ENCODE data around the gene TM7SF3. TPM values are rescaled to one million over a fixed set of nuclear protein-coding genes. Genes with fewer than 3 reads are reported as not detected.
"Not testable (repeated sequence)": the region's sequence is repeated elsewhere in the genome, so short reads cannot be mapped to it uniquely, and the experiment has no call there.

Gene TM7SF3
- total RNA-seq, 1 donor from 2014 or later, result 80.0 TPM

DNA sequence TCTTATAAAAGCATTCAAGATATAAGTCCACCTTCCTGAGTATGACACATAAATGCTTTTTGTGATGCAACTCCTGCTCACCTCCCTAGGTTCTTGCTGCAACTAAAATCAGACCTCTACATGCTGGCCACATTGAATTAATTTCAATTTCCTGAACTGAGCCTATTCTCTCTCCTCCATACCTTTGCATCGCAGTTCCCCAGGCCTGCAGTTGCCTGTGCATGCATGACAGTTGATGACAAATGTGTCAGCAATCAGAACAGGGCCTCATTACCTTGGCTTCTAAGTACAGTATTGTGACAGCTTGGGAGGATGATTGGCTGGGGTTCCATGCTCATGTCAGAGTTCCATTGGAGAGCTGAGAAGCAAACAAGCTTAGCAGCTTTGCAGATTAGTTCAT is 3.9 kb upstream of the TM7SF3 start:
- Histone ChIP-seq H4K20me1 (ENCODE audit: low read depth) (no peaks in the 10 kb centered on the region), H3K4me2 (no peak overlapping the region), H3K79me2 (ENCODE audit: low read depth) (peaks cover 11% of the 10 kb centered on the region), H3K9me3 (ENCODE audit: low read depth) (no peaks in the 10 kb centered on the region), H3K36me3 (no peaks in the 10 kb centered on the region), H3K27ac (no peak overlapping the region), H3K27me3 (peaks cover 17% of the 10 kb centered on the region), H3F3A (ENCODE audit: low read depth) (peaks cover 7% of the 10 kb centered on the region), H2AFZ (replicated peaks) (no peak overlapping the region), H3K9ac (no peak overlapping the region), H3K4me1 (peaks cover 5% of the 10 kb centered on the region), H3K4me3 (no peak overlapping the region)
- no peak for DNase-seq (ENCODE audit: low spot score)
- no peaks in the 10 kb centered on the region for H3K9me3 Mint-ChIP-seq
- no peaks in the 10 kb centered on the region for H3K36me3 Mint-ChIP-seq
- H3K27ac Mint-ChIP-seq, result no peak overlapping the region
- TF ChIP-seq EZH2 (IDR thresholded peaks at IDR 0.05) (no peak), CTCF (IDR thresholded peaks at IDR 0.05) (no peak), EZH2phosphoT487 (IDR thresholded peaks at IDR 0.05) (no peak)
- peaks cover 12% of the 10 kb centered on the region for H3K4me1 Mint-ChIP-seq
- H3K4me3 Mint-ChIP-seq, result no peak overlapping the region
- H3K27me3 Mint-ChIP-seq (ENCODE audit: insufficient read depth, low read depth), result peaks cover 10% of the 10 kb centered on the region

- H3K9me3 Mint-ChIP-seq; H2AFZ ChIP-seq (replicated peaks); H3K4me2 ChIP-seq; H3F3A ChIP-seq (ENCODE audit: low read depth); H3K36me3 Mint-ChIP-seq; H3K4me3 Mint-ChIP-seq; H3K27ac Mint-ChIP-seq; H3K4me1 ChIP-seq; H3K9ac ChIP-seq; H3K36me3 ChIP-seq; DNase-seq (ENCODE audit: low spot score); H3K4me3 ChIP-seq; H3K27ac ChIP-seq; H4K20me1 ChIP-seq (ENCODE audit: low read depth); H3K4me1 Mint-ChIP-seq; H3K9me3 ChIP-seq (ENCODE audit: low read depth); H3K27me3 Mint-ChIP-seq (ENCODE audit: insufficient read depth, low read depth): not testable (repeated sequence)
- peaks cover 14% of the 10 kb centered on the region for H3K79me2 ChIP-seq (ENCODE audit: low read depth)
- H3K27me3 ChIP-seq, result peaks cover 17% of the 10 kb centered on the region
Observed at GRCh38 chr12:27017163-27017823, 3.1 kb upstream of the TM7SF3 start.

GRCh38 chr12:27015730-27016076 is 1.5 kb upstream of the TM7SF3 start:
- H3K27me3 Mint-ChIP-seq (ENCODE audit: insufficient read depth, low read depth), result peaks cover 2% of the 10 kb centered on the region
- Histone ChIP-seq H3K4me3 (no peak overlapping the region), H3K4me2 (no peak overlapping the region), H3K4me1 (peaks cover 25% of the 10 kb centered on the region), H3K27ac (no peak overlapping the region), H4K20me1 (ENCODE audit: low read depth) (peaks cover 15% of the 10 kb centered on the region), H3K79me2 (ENCODE audit: low read depth) (peaks cover 30% of the 10 kb centered on the region), H3K36me3 (no peaks in the 10 kb centered on the region), H3F3A (ENCODE audit: low read depth) (peaks cover 7% of the 10 kb centered on the region), H3K9me3 (ENCODE audit: low read depth) (no peaks in the 10 kb centered on the region), H2AFZ (replicated peaks) (no peak overlapping the region), H3K27me3 (peaks cover 6% of the 10 kb centered on the region), H3K9ac (no peak overlapping the region)
- DNase-seq (ENCODE audit: low spot score), result no peak
- no peak overlapping the region for H3K27ac Mint-ChIP-seq
- no peaks in the 10 kb centered on the region for H3K36me3 Mint-ChIP-seq
- H3K4me3 Mint-ChIP-seq, result no peak overlapping the region
- TF ChIP-seq EZH2phosphoT487 (IDR thresholded peaks at IDR 0.05), result no peak
- TF ChIP-seq CTCF (IDR thresholded peaks at IDR 0.05), result peak; percentile 52
- TF ChIP-seq EZH2 (IDR thresholded peaks at IDR 0.05), result no peak
- no peaks in the 10 kb centered on the region for H3K9me3 Mint-ChIP-seq
- H3K4me1 Mint-ChIP-seq, result peaks cover 16% of the 10 kb centered on the region

DNA sequence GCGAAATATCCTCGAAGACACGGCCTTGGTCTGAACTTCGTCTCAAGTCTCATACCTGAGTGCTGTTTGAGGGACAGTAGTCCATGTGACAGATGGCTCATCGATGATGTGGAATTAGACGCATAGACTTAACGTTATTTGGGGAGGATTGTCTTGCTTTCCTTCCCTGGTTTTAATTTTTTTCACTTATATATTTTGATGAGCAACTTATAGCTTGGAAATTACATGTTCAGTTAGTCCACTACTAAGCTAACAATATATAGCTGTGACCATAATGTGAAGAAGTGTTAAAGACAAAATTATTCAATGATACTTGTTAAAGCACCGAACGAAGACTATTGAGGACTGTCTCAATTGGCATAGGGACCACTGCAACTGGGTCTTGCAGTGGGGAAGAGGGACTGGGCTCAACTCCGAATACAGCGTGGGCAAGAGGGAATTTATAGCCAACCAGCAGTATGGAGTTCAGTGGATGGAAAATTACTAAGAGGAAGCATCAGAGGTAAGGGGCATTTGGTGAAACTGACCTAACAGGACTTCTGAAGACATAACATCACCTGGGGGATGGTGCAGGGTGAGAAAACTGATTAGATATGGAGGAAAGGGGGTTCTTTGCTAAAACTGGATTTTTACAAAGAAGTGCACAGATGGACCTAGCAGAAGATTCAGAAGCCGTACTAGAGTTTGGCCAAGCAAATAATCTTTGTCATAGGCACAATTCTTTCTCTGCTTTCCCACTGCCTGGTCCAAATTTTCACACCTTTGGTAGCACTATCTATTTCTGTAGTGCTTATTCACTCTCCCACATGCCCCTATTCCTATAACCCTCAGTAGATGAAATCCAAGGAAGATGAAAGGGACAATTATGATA is 910 bp upstream of the TM7SF3 start:
- Histone ChIP-seq H3F3A (ENCODE audit: low read depth) (peaks cover 7% of the 10 kb centered on the region), H3K4me3 (no peak overlapping the region), H4K20me1 (ENCODE audit: low read depth) (peaks cover 15% of the 10 kb centered on the region), H3K4me2 (peak overlapping the region; percentile 77), H3K27ac (no peak overlapping the region), H3K36me3 (no peaks in the 10 kb centered on the region), H3K9me3 (ENCODE audit: low read depth) (no peaks in the 10 kb centered on the region), H3K27me3 (no peaks in the 10 kb centered on the region), H3K79me2 (ENCODE audit: low read depth) (peaks cover 36% of the 10 kb centered on the region), H3K9ac (no peak overlapping the region), H2AFZ (replicated peaks) (peak overlapping the region; percentile 85), H3K4me1 (peaks cover 25% of the 10 kb centered on the region)
- H3K4me1 Mint-ChIP-seq, result peaks cover 16% of the 10 kb centered on the region
- H3K9me3 Mint-ChIP-seq, result no peaks in the 10 kb centered on the region
- no peaks in the 10 kb centered on the region for H3K36me3 Mint-ChIP-seq
- H3K27me3 Mint-ChIP-seq (ENCODE audit: insufficient read depth, low read depth), result peaks cover 2% of the 10 kb centered on the region
- peak overlapping the region; percentile 98 for H3K4me3 Mint-ChIP-seq
- TF ChIP-seq CTCF (IDR thresholded peaks at IDR 0.05), result no peak
- TF ChIP-seq EZH2phosphoT487 (IDR thresholded peaks at IDR 0.05), result no peak
- TF ChIP-seq EZH2 (IDR thresholded peaks at IDR 0.05), result no peak
- H3K27ac Mint-ChIP-seq, result no peak overlapping the region
- no peak for DNase-seq (ENCODE audit: low spot score)
